OCI-M2 (cell line): ENCODE measurements around the gene MBP.
"Not testable (repeated sequence)": the region's sequence is repeated elsewhere in the genome, so short reads cannot be mapped to it uniquely, and the experiment has no call there.

Experiments used
- DNase-seq: peaks from one replicate; lab custom pipeline; 2025; ENCODE audit not compliant: unreplicated experiment; lab: John Stamatoyannopoulos, UW

MBP gene

GRCh38 chr18:76980663-76981395, 151.8 kb downstream of the MBP start:
- DNase-seq, result no peak

- no peak for DNase-seq
Measured at GRCh38 chr18:76979906-76980305, 152.7 kb downstream of the MBP start.

GRCh38 chr18:76979111-76979751, 153.4 kb downstream of the MBP start:
- no peak for DNase-seq

- DNase-seq, result no peak
Measured at GRCh38 chr18:76978616-76979015, 154.0 kb downstream of the MBP start.

GRCh38 chr18:76977684-76978232, 154.8 kb downstream of the MBP start:
- DNase-seq, result no peak

- no peak for DNase-seq
Measured at GRCh38 chr18:76977108-76977621, 155.4 kb downstream of the MBP start.

- no peak for DNase-seq
Measured at GRCh38 chr18:76975577-76976110, 156.9 kb downstream of the MBP start.

GRCh38 chr18:76974386-76974785, 158.2 kb downstream of the MBP start:
- DNase-seq, result no peak

GRCh38 chr18:76973520-76974266, 158.9 kb downstream of the MBP start:
- DNase-seq, result no peak

GRCh38 chr18:76972846-76973519, 159.6 kb downstream of the MBP start:
- no peak for DNase-seq

GRCh38 chr18:76972241-76972640, 160.3 kb downstream of the MBP start:
- no peak for DNase-seq

- no peak for DNase-seq
Measured at GRCh38 chr18:76970770-76971559, 161.6 kb downstream of the MBP start.

- no peak for DNase-seq
Measured at GRCh38 chr18:76967721-76968472, 164.7 kb downstream of the MBP start.

GRCh38 chr18:76967299-76967698, 165.3 kb downstream of the MBP start:
- not testable (repeated sequence) for DNase-seq

- DNase-seq, result not testable (repeated sequence)
Measured at GRCh38 chr18:76965555-76966151, 166.9 kb downstream of the MBP start.

- DNase-seq, result no peak
Measured at GRCh38 chr18:76963936-76964335, 168.6 kb downstream of the MBP start.

- no peak for DNase-seq
Measured at GRCh38 chr18:76962851-76963250, 169.7 kb downstream of the MBP start.

- no peak for DNase-seq
Measured at GRCh38 chr18:76960528-76961035, 172.0 kb downstream of the MBP start.

GRCh38 chr18:76959605-76960004, 173.0 kb downstream of the MBP start:
- no peak for DNase-seq
